Activated naive CD4-positive, alpha-beta T cell (primary cell): ENCODE data around the gene NXPE4.
"Not testable (repeated sequence)": the region's sequence is repeated elsewhere in the genome, so short reads cannot be mapped to it uniquely, and the experiment has no call there.

Experiments
- DNase-seq, 4 experiments: peaks; one replicate each; lab custom pipeline; 2025; lab: John Stamatoyannopoulos, UW

The NXPE4 gene

GRCh38 chr11:114610550-114610949 is 15.0 kb upstream of the NXPE4 start:
- no peak for DNase-seq

- no peak for DNase-seq
Observed at GRCh38 chr11:114609429-114609828, 13.8 kb upstream of the NXPE4 start.

- not testable (repeated sequence) for DNase-seq
Observed at GRCh38 chr11:114608605-114609004, 13.0 kb upstream of the NXPE4 start.

- DNase-seq, result no peak
Observed at GRCh38 chr11:114607753-114608459, 12.3 kb upstream of the NXPE4 start.

GRCh38 chr11:114606802-114607075 is 11.2 kb upstream of the NXPE4 start:
- not testable (repeated sequence) for DNase-seq

- no peak for DNase-seq
Observed at GRCh38 chr11:114606003-114606801, 10.6 kb upstream of the NXPE4 start.

- no peak for DNase-seq
Observed at GRCh38 chr11:114605370-114605769, 9.8 kb upstream of the NXPE4 start.

- DNase-seq, result no peak
Observed at GRCh38 chr11:114604886-114605285, 9.3 kb upstream of the NXPE4 start.

GRCh38 chr11:114604179-114604813 is 8.7 kb upstream of the NXPE4 start:
- no peak for DNase-seq

GRCh38 chr11:114603151-114603550 is 7.6 kb upstream of the NXPE4 start:
- DNase-seq, result not testable (repeated sequence)

GRCh38 chr11:114598461-114598860 is 2.9 kb upstream of the NXPE4 start:
- no peak for DNase-seq

- no peak for DNase-seq
Observed at GRCh38 chr11:114596175-114596919, 761 bp upstream of the NXPE4 start.

GRCh38 chr11:114594703-114595102 is 883 bp downstream of the NXPE4 start:
- no peak for DNase-seq

GRCh38 chr11:114587398-114587953 is 8.1 kb downstream of the NXPE4 start:
- no peak for DNase-seq

GRCh38 chr11:114586797-114587196 is 8.8 kb downstream of the NXPE4 start:
- DNase-seq, result no peak

- no peak for DNase-seq
Observed at GRCh38 chr11:114571712-114572111, 23.9 kb downstream of the NXPE4 start.

GRCh38 chr11:114569801-114570200 is 25.8 kb downstream of the NXPE4 start:
- no peak for DNase-seq

- no peak for DNase-seq
Observed at GRCh38 chr11:114566276-114566675, 29.3 kb downstream of the NXPE4 start.

GRCh38 chr11:114564831-114565230 is 30.8 kb downstream of the NXPE4 start:
- DNase-seq, result no peak

GRCh38 chr11:114563077-114563476 is 32.5 kb downstream of the NXPE4 start:
- DNase-seq, result no peak

GRCh38 chr11:114562166-114562916 is 33.2 kb downstream of the NXPE4 start:
- no peak for DNase-seq
